Stomach (tissue), 9 donors: ENCODE results near the gene NTRK3. TPM values are rescaled to one million over a fixed set of nuclear protein-coding genes. Genes with fewer than 3 reads are reported as not detected.

Source experiments
- DNase-seq, 2 donors: peaks; one replicate each; pipeline versions ENCODE4 v3.0.0 to v3.0.0-alpha.2; 2013 to 2019
- H3K27ac ChIP-seq, 5 donors: fragments of 200-600 bp in 4 of 5; sonication (generic) in 4 of 5; one replicate each; pipeline ENCODE4 v1.5.1; 2013 to 2019; ENCODE audit warnings: mild to moderate bottlenecking in 1 of 5, moderate library complexity in 1 of 5
- H3K27me3 ChIP-seq, 3 donors: fragments of 200-600 bp; sonication (generic); one replicate each; pipeline ENCODE4 v1.5.1; 2017 to 2019; ENCODE audit warnings: mixed run types in 1 of 3
- H3K36me3 ChIP-seq, 4 donors: fragments of 200-600 bp; sonication (generic); 1 replicate in 3 of 4; 2 replicates in 1 of 4; pipeline ENCODE4 v1.5.1; 2016 to 2019
- H3K4me1 ChIP-seq, 4 donors: fragments of 200-600 bp; sonication (generic); one replicate each; pipeline ENCODE4 v1.5.1; 2016 to 2019
- H3K4me3 ChIP-seq, 4 donors: fragments of 200-600 bp; sonication (generic) in 3 of 4; one replicate each; pipeline ENCODE4 v1.5.1; 2016 to 2019; ENCODE audit warnings: mild to moderate bottlenecking in 1 of 4
- H3K9me3 ChIP-seq, 4 donors: fragments of 200-600 bp; sonication (generic); one replicate each; pipeline ENCODE4 v1.5.1; 2016 to 2019
- CTCF ChIP-seq, 7 experiments: fragments of 450-650 bp in 4 of 7; fragments of 200-600 bp in 3 of 7; sonication (generic) in 3 of 7; IDR thresholded peaks; one replicate each; pipeline ENCODE4 v1.5.1; 2016 to 2019; ENCODE audit warnings: antibody characterized with exemption in 7 of 7, control low read depth in 2 of 7, mild to moderate bottlenecking in 1 of 7
- EP300 ChIP-seq: sonication (generic); formaldehyde crosslinking; IDR thresholded peaks from one replicate; pipeline ENCODE4 v1.6.1; 2017; ENCODE audit warnings: antibody characterized with exemption
- POLR2A ChIP-seq, 4 donors: fragments of 450-650 bp; IDR thresholded peaks; one replicate each; pipeline ENCODE4 v1.6.1; 2016; ENCODE audit warnings: antibody characterized with exemption in 4 of 4, control low read depth in 2 of 4, mild to moderate bottlenecking in 1 of 4, moderate library complexity in 1 of 4
- POLR2AphosphoS5 ChIP-seq, 3 donors: sonication (generic); formaldehyde crosslinking; IDR thresholded peaks; one replicate each; pipeline ENCODE4 v1.6.1; 2016; ENCODE audit warnings: antibody characterized with exemption in 3 of 3
- WGBS, 5 donors: extraction: QIAGEN DNeasy Blood & Tissue Kit in 3 of 5; methylation state at CpG; one replicate each; pipeline versions ENCODE4 v1.1.5 to v1.1.7; 2013 to 2018; 5-methylcytosine and 5-hydroxymethylcytosine counted together
- intact Hi-C: fragments of 100-400 bp; cut with DNase I; formaldehyde crosslinking; loops from one replicate; pipeline ENCODE4 v1.15.1; 2023; ENCODE audit warnings: low total_unique reads
- polyA plus RNA-seq, 3 donors: library from polyadenylated mRNA; stranded (reverse); fragments of 200-250 nt; gene quantifications; one replicate each; pipeline ENCODE4 v1.2.3, GENCODE V29; 2013
- total RNA-seq, 5 donors: library from RNA; depleted of rRNA; stranded (reverse); fragments of >200 nt; gene quantifications; one replicate each; pipeline versions ENCODE4 v1.1.0 to v1.2.3, GENCODE V29; 2014 to 2016
- donor health status: healthy with polysubstance abuse.
- donor health status: Bipolar disorder and iron deficiency.
- donor health status: healthy.

Gene NTRK3
- total and polyA plus RNA-seq, 8 donors = under 0.01 to 18.2 (median 1.0) TPM; not detected in 1

GRCh38 chr15:87871258-87871681 is 385.3 kb downstream of the NTRK3 start:
- Histone ChIP-seq H3K36me3 (no peaks in the 10 kb centered on the region), H3K27me3 (no peaks in the 10 kb centered on the region), H3K4me3 (no peak overlapping the region), H3K27ac (no peak overlapping the region), H3K9me3 (no peaks in the 10 kb centered on the region), H3K4me1 (no peaks in the 10 kb centered on the region)
- 83 to 92% (median 87%) methylated on average over 2 of the region's 2 CpGs for WGBS, 5 donors
- TF ChIP-seq POLR2A (IDR thresholded peaks at IDR 0.05) (no peak), POLR2AphosphoS5 (IDR thresholded peaks at IDR 0.05) (no peak)
- no peak for DNase-seq
- intact Hi-C loops = no loop called here

GRCh38 chr15:87866961-87867360 is 389.6 kb downstream of the NTRK3 start:
- Histone ChIP-seq H3K4me1 (no peaks in the 10 kb centered on the region), H3K4me3 (no peak overlapping the region), H3K27me3 (no peaks in the 10 kb centered on the region), H3K27ac (no peak overlapping the region), H3K9me3 (no peaks in the 10 kb centered on the region), H3K36me3 (no peaks in the 10 kb centered on the region)
- DNase-seq = no peak
- intact Hi-C loops = no loop called here
- TF ChIP-seq EP300 (no peak), POLR2A (IDR thresholded peaks at IDR 0.05) (no peak), POLR2AphosphoS5 (IDR thresholded peaks at IDR 0.05) (no peak), CTCF (IDR thresholded peaks at IDR 0.05) (no peak)
- 8 to 27% (median 15%) methylated on average over 3 of the region's 3 CpGs for WGBS, 5 donors

- intact Hi-C loops = no loop called here
- TF ChIP-seq CTCF (IDR thresholded peaks at IDR 0.05) (no peak), POLR2AphosphoS5 (IDR thresholded peaks at IDR 0.05) (no peak), EP300 (no peak), POLR2A (IDR thresholded peaks at IDR 0.05) (no peak)
- H3K36me3 ChIP-seq = no peaks in the 10 kb centered on the region
- no peak overlapping the region for H3K4me3 ChIP-seq
- no peak overlapping the region for H3K27ac ChIP-seq
- no peaks in the 10 kb centered on the region for H3K4me1 ChIP-seq
- DNase-seq = peak in 1 of 2 donors; percentile 36
- 32 to 42% (median 33%) methylated on average over 5 of the region's 5 CpGs for WGBS, 5 donors
- no peaks in the 10 kb centered on the region for H3K9me3 ChIP-seq
- H3K27me3 ChIP-seq = no peaks in the 10 kb centered on the region
Measured at GRCh38 chr15:87863152-87863551, 393.4 kb downstream of the NTRK3 start.

- TF ChIP-seq CTCF (IDR thresholded peaks at IDR 0.05) = no peak
- no peaks in the 10 kb centered on the region for H3K4me1 ChIP-seq
- WGBS, 5 donors = 39 to 67% (median 55%) methylated on average over 3 of the region's 3 CpGs
Measured at GRCh38 chr15:87860743-87861142, 395.8 kb downstream of the NTRK3 start.

GRCh38 chr15:87858651-87859050 is 397.9 kb downstream of the NTRK3 start:
- Histone ChIP-seq H3K27ac (no peak overlapping the region), H3K9me3 (no peaks in the 10 kb centered on the region), H3K4me1 (no peaks in the 10 kb centered on the region), H3K4me3 (no peak overlapping the region), H3K36me3 (no peaks in the 10 kb centered on the region), H3K27me3 (peaks cover 0 to 14% (median 0%) of the 10 kb centered on the region in 3 donors)
- TF ChIP-seq EP300 (no peak), POLR2AphosphoS5 (IDR thresholded peaks at IDR 0.05) (no peak), CTCF (IDR thresholded peaks at IDR 0.05) (no peak), POLR2A (IDR thresholded peaks at IDR 0.05) (no peak)
- intact Hi-C loops = no loop called here
- DNase-seq = no peak
- 53 to 69% (median 62%) methylated on average over 2 of the region's 2 CpGs for WGBS, 5 donors

More at GRCh38 chr15:87860743-87861142, 395.8 kb downstream of the NTRK3 start:
- Histone ChIP-seq H3K36me3 (no peaks in the 10 kb centered on the region), H3K27me3 (peaks cover 0 to 2% (median 0%) of the 10 kb centered on the region in 3 donors), H3K27ac (no peak overlapping the region), H3K9me3 (no peaks in the 10 kb centered on the region), H3K4me3 (no peak overlapping the region)
- DNase-seq = no peak
- intact Hi-C loops = no loop called here
